DOHH2 (cell line): ENCODE measurements around the gene VEGFC.

Experiments used
- H3F3A ChIP-seq: fragments of 200-600 bp; sonication (generic), shearing (Covaris generic); 2 replicates; pipeline ENCODE4 v1.6.0; 2016; ENCODE audit warnings: antibody characterized with exemption, mild to moderate bottlenecking; ENCODE audit not compliant: control insufficient read depth, insufficient read depth
- H3K27ac ChIP-seq: fragments of 200-600 bp; sonication (generic); 2 replicates; pipeline ENCODE4 v1.5.1; 2014; ENCODE audit warnings: low read depth, mild to moderate bottlenecking, low read length, moderate library complexity
- H3K27me3 ChIP-seq: fragments of 200-600 bp; sonication (generic); 2 replicates; pipeline ENCODE4 v1.6.1; 2014; ENCODE audit warnings: mild to moderate bottlenecking, low read length, mixed read lengths; ENCODE audit not compliant: control insufficient read depth
- H3K36me3 ChIP-seq: fragments of 200-600 bp; sonication (generic); 2 replicates; pipeline ENCODE4 v1.6.1; 2014; ENCODE audit warnings: mild to moderate bottlenecking, low read length, moderate library complexity, mixed read lengths; ENCODE audit not compliant: control insufficient read depth
- H3K4me1 ChIP-seq: fragments of 200-600 bp; sonication (generic); 2 replicates; pipeline ENCODE4 v1.6.1; 2014; ENCODE audit warnings: mild to moderate bottlenecking, low read length, mixed read lengths; ENCODE audit not compliant: control insufficient read depth
- H3K4me2 ChIP-seq: fragments of 200-600 bp; sonication (generic); 2 replicates; pipeline ENCODE4 v1.6.0; 2014; ENCODE audit warnings: mild to moderate bottlenecking, low read length, moderate library complexity
- H3K4me3 ChIP-seq: fragments of 200-600 bp; sonication (generic); 2 replicates; pipeline ENCODE4 v1.5.1; 2014; ENCODE audit warnings: mild to moderate bottlenecking, low read length, mixed read lengths
- H3K79me2 ChIP-seq: fragments of 200-600 bp; sonication (generic); 2 replicates; pipeline ENCODE4 v1.6.1; 2014; ENCODE audit warnings: mild to moderate bottlenecking, low read length, mixed read lengths; ENCODE audit not compliant: control insufficient read depth
- H3K9me2 ChIP-seq: fragments of 200-600 bp; sonication (generic); replicated peaks from 2 replicates; pipeline ENCODE4 v1.6.1; 2014; ENCODE audit warnings: mild to moderate bottlenecking, low read length, mixed read lengths; ENCODE audit not compliant: control insufficient read depth
- H3K9me3 ChIP-seq: fragments of 200-600 bp; sonication (generic); 2 replicates; pipeline ENCODE4 v1.6.1; 2014; ENCODE audit warnings: antibody characterized with exemption, low read length, mixed read lengths; ENCODE audit not compliant: control insufficient read depth, insufficient read depth
- H4K20me1 ChIP-seq: fragments of 200-600 bp; sonication (generic); 2 replicates; pipeline ENCODE4 v1.6.0; 2014; ENCODE audit warnings: low read depth, mild to moderate bottlenecking, antibody characterized with exemption, low read length, moderate library complexity; ENCODE audit not compliant: control insufficient read depth, insufficient read depth
- EZH2phosphoT487 ChIP-seq: fragments of 200-600 bp; sonication (generic); IDR thresholded peaks from 2 replicates; pipeline ENCODE4 v1.6.1; 2017; ENCODE audit warnings: borderline replicate concordance, mild to moderate bottlenecking, antibody characterized with exemption, low read length, moderate library complexity, mixed read lengths
- TF ChIP-seq, protein P1 (sequence below): fragments of 200-600 bp; sonication (generic); IDR thresholded peaks from one replicate; pipeline ENCODE4 v1.5.1; 2014; ENCODE audit warnings: antibody characterized with exemption, mild to moderate bottlenecking, low read depth, low read length; ENCODE audit not compliant: poor library complexity, severe bottlenecking

Gene VEGFC, protein sequence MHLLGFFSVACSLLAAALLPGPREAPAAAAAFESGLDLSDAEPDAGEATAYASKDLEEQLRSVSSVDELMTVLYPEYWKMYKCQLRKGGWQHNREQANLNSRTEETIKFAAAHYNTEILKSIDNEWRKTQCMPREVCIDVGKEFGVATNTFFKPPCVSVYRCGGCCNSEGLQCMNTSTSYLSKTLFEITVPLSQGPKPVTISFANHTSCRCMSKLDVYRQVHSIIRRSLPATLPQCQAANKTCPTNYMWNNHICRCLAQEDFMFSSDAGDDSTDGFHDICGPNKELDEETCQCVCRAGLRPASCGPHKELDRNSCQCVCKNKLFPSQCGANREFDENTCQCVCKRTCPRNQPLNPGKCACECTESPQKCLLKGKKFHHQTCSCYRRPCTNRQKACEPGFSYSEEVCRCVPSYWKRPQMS

DNA sequence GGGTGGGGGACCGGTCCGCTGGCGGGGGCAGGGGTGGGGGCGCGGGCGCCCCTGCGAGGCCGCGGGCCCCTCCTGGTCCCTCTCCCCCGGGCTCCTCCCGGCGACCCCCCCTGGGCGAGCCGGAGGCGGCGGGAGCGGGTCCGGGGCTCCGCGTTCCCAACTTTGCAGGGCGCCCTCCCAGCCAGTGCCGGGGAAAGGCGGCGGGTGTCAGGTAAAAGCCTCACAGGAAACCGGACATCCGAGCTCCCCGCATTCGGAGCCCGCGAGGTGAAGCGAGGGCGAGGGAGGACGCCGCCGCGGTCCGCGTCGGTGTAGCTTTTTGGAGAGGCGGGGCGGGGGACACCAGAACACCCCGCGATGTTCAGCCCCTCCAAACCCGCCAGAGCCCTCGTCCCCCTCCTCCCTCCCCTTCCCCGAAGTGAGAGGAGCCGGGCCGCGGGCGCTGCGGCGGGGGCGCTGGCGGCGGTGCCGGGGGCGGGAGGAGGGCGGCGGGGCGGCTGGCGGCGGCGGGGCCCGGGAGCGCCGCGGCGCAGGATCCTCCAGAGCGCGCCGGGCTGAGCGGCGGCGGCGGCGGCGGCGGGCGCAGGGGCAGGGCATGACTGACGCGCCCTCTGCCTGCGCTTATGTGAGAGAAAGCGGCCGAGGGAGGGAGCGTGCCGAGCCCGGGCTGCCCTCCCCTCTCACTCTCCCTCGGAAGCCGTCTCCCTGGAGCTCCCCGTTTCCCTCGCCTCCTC lies at the start of gene VEGFC:
Gene VEGFC, minus strand, starts transcription at position 597 of the 734 bp plus-strand sequence. CDS start 611 bp downstream, outside the sequence.
- Histone ChIP-seq H3K79me2 (no peaks in the 10 kb centered on the region), H3K4me1 (no peaks in the 10 kb centered on the region)

DNA sequence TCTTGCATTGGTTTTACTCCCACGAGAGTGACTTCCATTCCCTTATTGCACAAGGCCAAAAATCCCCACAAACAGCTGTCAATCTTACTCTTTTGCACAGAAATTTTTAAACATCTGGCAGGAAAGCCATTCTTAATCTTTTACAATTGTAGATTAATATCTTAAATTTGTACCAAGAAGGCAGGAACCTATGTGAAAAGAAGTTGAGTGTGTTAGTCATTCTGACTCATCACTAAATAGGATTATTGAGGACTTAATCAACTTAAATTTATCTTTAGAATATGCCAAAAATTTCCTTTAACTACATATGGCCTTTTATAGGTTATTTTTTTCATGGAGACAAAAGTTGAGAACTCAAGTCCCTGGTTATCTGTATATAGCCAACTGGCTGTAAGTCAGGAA lies 49.0 kb upstream of the VEGFC start:
- no peaks in the 10 kb centered on the region for H3K9me3 ChIP-seq
- no peaks in the 10 kb centered on the region for H3K9me2 ChIP-seq
- H3K4me2 ChIP-seq = no peak overlapping the region
- no peaks in the 10 kb centered on the region for H4K20me1 ChIP-seq
- H3K27ac ChIP-seq = no peak overlapping the region
- no peaks in the 10 kb centered on the region for H3K36me3 ChIP-seq
- TF ChIP-seq, protein P1, sequence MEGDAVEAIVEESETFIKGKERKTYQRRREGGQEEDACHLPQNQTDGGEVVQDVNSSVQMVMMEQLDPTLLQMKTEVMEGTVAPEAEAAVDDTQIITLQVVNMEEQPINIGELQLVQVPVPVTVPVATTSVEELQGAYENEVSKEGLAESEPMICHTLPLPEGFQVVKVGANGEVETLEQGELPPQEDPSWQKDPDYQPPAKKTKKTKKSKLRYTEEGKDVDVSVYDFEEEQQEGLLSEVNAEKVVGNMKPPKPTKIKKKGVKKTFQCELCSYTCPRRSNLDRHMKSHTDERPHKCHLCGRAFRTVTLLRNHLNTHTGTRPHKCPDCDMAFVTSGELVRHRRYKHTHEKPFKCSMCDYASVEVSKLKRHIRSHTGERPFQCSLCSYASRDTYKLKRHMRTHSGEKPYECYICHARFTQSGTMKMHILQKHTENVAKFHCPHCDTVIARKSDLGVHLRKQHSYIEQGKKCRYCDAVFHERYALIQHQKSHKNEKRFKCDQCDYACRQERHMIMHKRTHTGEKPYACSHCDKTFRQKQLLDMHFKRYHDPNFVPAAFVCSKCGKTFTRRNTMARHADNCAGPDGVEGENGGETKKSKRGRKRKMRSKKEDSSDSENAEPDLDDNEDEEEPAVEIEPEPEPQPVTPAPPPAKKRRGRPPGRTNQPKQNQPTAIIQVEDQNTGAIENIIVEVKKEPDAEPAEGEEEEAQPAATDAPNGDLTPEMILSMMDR = no peak
- no peak for TF ChIP-seq EZH2phosphoT487
- no peak overlapping the region for H3K4me3 ChIP-seq
- no peaks in the 10 kb centered on the region for H3K79me2 ChIP-seq
- no peaks in the 10 kb centered on the region for H3K27me3 ChIP-seq
- H3F3A ChIP-seq = no peaks in the 10 kb centered on the region
- H3K4me1 ChIP-seq = no peaks in the 10 kb centered on the region

More for the DNA sequence above, at the start of gene VEGFC:
- Histone ChIP-seq H3F3A (no peaks in the 10 kb centered on the region), H3K4me2 (no peak within 1 kb of the TSS), H3K9me3 (no peaks in the 10 kb centered on the region), H3K4me3 (no peak within 1 kb of the TSS), H4K20me1 (no peaks in the 10 kb centered on the region), H3K27ac (no peak within 1 kb of the TSS), H3K36me3 (no peaks in the 10 kb centered on the region), H3K9me2 (no peaks in the 10 kb centered on the region), H3K27me3 (no peaks in the 10 kb centered on the region)
- TF ChIP-seq, protein P1 = no peak
- TF ChIP-seq EZH2phosphoT487 = no peak

GRCh38 chr4:176840166-176840565 lies 47.4 kb upstream of the VEGFC start:
- Histone ChIP-seq H3K4me3 (no peak overlapping the region), H3F3A (no peaks in the 10 kb centered on the region), H3K9me3 (no peaks in the 10 kb centered on the region), H3K79me2 (no peaks in the 10 kb centered on the region), H3K4me2 (no peak overlapping the region), H3K27me3 (no peaks in the 10 kb centered on the region), H3K4me1 (no peaks in the 10 kb centered on the region), H3K27ac (no peak overlapping the region), H3K36me3 (no peaks in the 10 kb centered on the region), H3K9me2 (no peaks in the 10 kb centered on the region), H4K20me1 (no peaks in the 10 kb centered on the region)
- no peak for TF ChIP-seq EZH2phosphoT487
- TF ChIP-seq, protein P1 = no peak
